SH-SY5Y (cell line): ENCODE results near the gene DNER.

ENCODE experiments used
- GATA2 ChIP-seq: IDR thresholded peaks from 2 replicates; pipeline ENCODE4 v1.6.1; 2011; ENCODE audit warnings: mild to moderate bottlenecking, low read depth, low read length
- GATA3 ChIP-seq: IDR thresholded peaks from 2 replicates; pipeline ENCODE4 v1.6.1; 2011; ENCODE audit warnings: low read depth, mild to moderate bottlenecking, low read length, moderate library complexity

- TF ChIP-seq GATA3 (no peak), GATA2 (peak; percentile 37)
Measured at GRCh38 chr2:229335877-229336346, 378.4 kb downstream of the DNER start.
